ENCODE data around the gene PAOX.

DNA sequence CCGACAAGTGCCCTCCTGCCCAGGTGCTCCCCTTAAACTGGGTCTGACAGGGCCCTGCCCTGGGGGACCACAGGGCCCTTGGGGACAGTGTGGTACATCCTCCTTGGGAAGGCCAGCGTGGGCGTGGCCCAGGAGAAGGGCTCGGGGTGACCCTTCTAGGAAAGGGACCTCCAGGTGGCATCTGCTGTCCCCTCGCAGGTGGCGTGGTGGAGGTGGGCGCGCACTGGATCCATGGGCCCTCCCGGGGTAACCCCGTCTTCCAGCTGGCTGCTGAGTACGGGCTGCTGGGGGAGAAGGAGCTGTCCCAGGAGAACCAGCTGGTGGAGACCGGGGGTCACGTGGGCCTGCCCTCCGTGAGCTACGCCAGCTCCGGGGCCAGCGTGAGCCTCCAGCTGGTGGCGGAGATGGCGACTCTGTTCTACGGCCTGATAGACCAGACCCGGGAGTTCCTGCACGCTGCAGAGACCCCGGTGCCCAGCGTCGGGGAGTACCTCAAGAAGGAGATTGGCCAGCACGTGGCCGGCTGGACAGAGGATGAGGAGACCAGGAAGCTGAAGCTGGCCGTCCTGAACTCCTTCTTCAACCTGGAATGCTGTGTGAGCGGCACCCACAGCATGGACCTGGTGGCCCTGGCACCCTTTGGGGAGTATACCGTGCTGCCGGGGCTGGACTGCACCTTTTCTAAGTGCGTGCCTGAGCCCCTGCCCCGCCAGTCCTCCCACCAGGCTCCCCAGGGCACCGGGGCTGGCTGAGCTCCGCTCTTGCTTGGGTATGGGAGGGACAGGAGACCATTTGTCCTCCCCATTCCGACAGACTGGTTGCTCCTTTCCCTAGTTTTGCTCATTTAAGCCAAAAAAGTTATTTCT, 972 bp downstream of the PAOX start:
- TF ChIP-seq, protein P1, sequence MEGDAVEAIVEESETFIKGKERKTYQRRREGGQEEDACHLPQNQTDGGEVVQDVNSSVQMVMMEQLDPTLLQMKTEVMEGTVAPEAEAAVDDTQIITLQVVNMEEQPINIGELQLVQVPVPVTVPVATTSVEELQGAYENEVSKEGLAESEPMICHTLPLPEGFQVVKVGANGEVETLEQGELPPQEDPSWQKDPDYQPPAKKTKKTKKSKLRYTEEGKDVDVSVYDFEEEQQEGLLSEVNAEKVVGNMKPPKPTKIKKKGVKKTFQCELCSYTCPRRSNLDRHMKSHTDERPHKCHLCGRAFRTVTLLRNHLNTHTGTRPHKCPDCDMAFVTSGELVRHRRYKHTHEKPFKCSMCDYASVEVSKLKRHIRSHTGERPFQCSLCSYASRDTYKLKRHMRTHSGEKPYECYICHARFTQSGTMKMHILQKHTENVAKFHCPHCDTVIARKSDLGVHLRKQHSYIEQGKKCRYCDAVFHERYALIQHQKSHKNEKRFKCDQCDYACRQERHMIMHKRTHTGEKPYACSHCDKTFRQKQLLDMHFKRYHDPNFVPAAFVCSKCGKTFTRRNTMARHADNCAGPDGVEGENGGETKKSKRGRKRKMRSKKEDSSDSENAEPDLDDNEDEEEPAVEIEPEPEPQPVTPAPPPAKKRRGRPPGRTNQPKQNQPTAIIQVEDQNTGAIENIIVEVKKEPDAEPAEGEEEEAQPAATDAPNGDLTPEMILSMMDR (conservative IDR thresholded peaks at IDR 0.05; ENCODE audit: low read length), result no peak
- TF ChIP-seq EZH2phosphoT487 (IDR thresholded peaks at IDR 0.05; ENCODE audit: borderline replicate concordance), result no peak

Measured in Loucy (cell line).